Gastroesophageal sphincter (tissue), 4 donors: ENCODE data around the gene RNF145. TPM values are rescaled to one million over a fixed set of nuclear protein-coding genes. Genes with fewer than 3 reads are reported as not detected.
A peak's percentile ranks its signal among the peaks of the same experiment; 100 is the strongest.

Source experiments
- ATAC-seq: fragments of 150-250 bp; one replicate; pipeline ENCODE4 v1.9.1; 2016; ENCODE audit warnings: mild to moderate bottlenecking, moderate library complexity
- H3K27ac ChIP-seq, 4 donors: fragments of 200-600 bp; sonication (generic) in 3 of 4; 1 replicate in 3 of 4; 2 replicates in 1 of 4; pipeline ENCODE4 v1.5.1; 2016 to 2019
- H3K27me3 ChIP-seq: fragments of 200-600 bp; sonication (generic); one replicate; pipeline ENCODE4 v1.5.1; 2019
- H3K36me3 ChIP-seq, 2 donors: fragments of 200-600 bp; sonication (generic); one replicate each; pipeline ENCODE4 v1.5.1; 2019; ENCODE audit warnings: control low read depth in 1 of 2
- H3K4me1 ChIP-seq, 3 donors: fragments of 200-600 bp; sonication (generic); 1 replicate in 2 of 3; 2 replicates in 1 of 3; pipeline ENCODE4 v1.5.1; 2016 to 2019; ENCODE audit warnings: control low read depth in 2 of 3
- H3K4me3 ChIP-seq, 2 donors: fragments of 200-600 bp; sonication (generic); one replicate each; pipeline ENCODE4 v1.5.1; 2019; ENCODE audit warnings: mild to moderate bottlenecking in 1 of 2, moderate library complexity in 1 of 2
- H3K9me3 ChIP-seq, 3 donors: fragments of 200-600 bp; sonication (generic); one replicate each; pipeline ENCODE4 v1.5.1; 2017 to 2019; ENCODE audit warnings: control low read depth in 2 of 3
- CTCF ChIP-seq, 4 experiments: fragments of 200-600 bp in 2 of 4; fragments of 450-650 bp in 2 of 4; sonication (generic) in 1 of 4; IDR thresholded peaks; one replicate each; pipeline ENCODE4 v1.5.1; 2017 to 2019; ENCODE audit warnings: antibody characterized with exemption in 4 of 4, mild to moderate bottlenecking in 2 of 4, moderate library complexity in 2 of 4
- EP300 ChIP-seq: sonication (generic); formaldehyde crosslinking; IDR thresholded peaks from one replicate; pipeline ENCODE4 v1.6.1; 2017; ENCODE audit warnings: antibody characterized with exemption, mild to moderate bottlenecking
- POLR2A ChIP-seq, 2 donors: fragments of 450-650 bp; IDR thresholded peaks; one replicate each; pipeline ENCODE4 v1.6.1; 2017; ENCODE audit warnings: antibody characterized with exemption in 2 of 2, mild to moderate bottlenecking in 2 of 2, moderate library complexity in 1 of 2
- POLR2AphosphoS5 ChIP-seq: sonication (generic); formaldehyde crosslinking; IDR thresholded peaks from one replicate; pipeline ENCODE4 v1.6.1; 2017; ENCODE audit warnings: antibody characterized with exemption
- WGBS, 2 donors: methylation state at CpG; one replicate each; pipeline ENCODE4 v1.1.5; 2018; ENCODE audit warnings: low coverage in 1 of 2; 5-methylcytosine and 5-hydroxymethylcytosine counted together
- total RNA-seq, 4 donors: library from RNA; depleted of rRNA; stranded (reverse); fragments of >200 nt; gene quantifications; one replicate each; pipeline ENCODE4 v1.1.0, GENCODE V29; 2016

The RNF145 gene
- total RNA-seq, 4 donors from 2014 or later, result 39.3 to 89.4 (median 68.7) TPM

- no peak for ATAC-seq
These were observed 27.7 kb downstream of the RNF145 start for GRCh38 chr5:159181651-159182050.

GRCh38 chr5:159181152-159181551 lies 28.2 kb downstream of the RNF145 start:
- no peak for TF ChIP-seq EP300
- no peak overlapping the region for H3K4me3 ChIP-seq
- peaks cover 7 to 84% (median 22%) of the 10 kb centered on the region in 3 donors for H3K4me1 ChIP-seq
- H3K36me3 ChIP-seq, result peaks cover 0 to 21% of the 10 kb centered on the region in 2 donors
- no peak overlapping the region for H3K27ac ChIP-seq
- ATAC-seq, result no peak
- no peaks in the 10 kb centered on the region for H3K9me3 ChIP-seq
- H3K27me3 ChIP-seq, result no peaks in the 10 kb centered on the region

More at GRCh38 chr5:159181651-159182050, 27.7 kb downstream of the RNF145 start:
- Histone ChIP-seq H3K4me3 (no peak overlapping the region), H3K36me3 (peaks cover 0 to 16% of the 10 kb centered on the region in 2 donors), H3K4me1 (peaks cover 7 to 80% (median 22%) of the 10 kb centered on the region in 3 donors), H3K9me3 (no peaks in the 10 kb centered on the region), H3K27me3 (no peaks in the 10 kb centered on the region), H3K27ac (no peak overlapping the region)
- 87 to 100% methylated on average over 4 of the region's 4 CpGs for WGBS, 2 donors
- no peak for TF ChIP-seq EP300
- no peak for TF ChIP-seq POLR2AphosphoS5
- no peak for TF ChIP-seq POLR2A (IDR thresholded peaks at IDR 0.05)
- no peak for TF ChIP-seq CTCF (IDR thresholded peaks at IDR 0.05)

GRCh38 chr5:159179529-159180305 lies 29.6 kb downstream of the RNF145 start:
- Histone ChIP-seq H3K36me3 (peaks cover 0 to 24% of the 10 kb centered on the region in 2 donors), H3K9me3 (no peaks in the 10 kb centered on the region), H3K4me3 (no peak overlapping the region), H3K4me1 (peaks cover 11 to 85% (median 27%) of the 10 kb centered on the region in 3 donors), H3K27me3 (no peaks in the 10 kb centered on the region), H3K27ac (peak overlapping the region in 1 of 4 donors; percentile 22)
- no peak for TF ChIP-seq EP300
- TF ChIP-seq POLR2A (IDR thresholded peaks at IDR 0.05), result no peak
- no peak for TF ChIP-seq POLR2AphosphoS5
- no peak for TF ChIP-seq CTCF (IDR thresholded peaks at IDR 0.05)
- 40 to 61% methylated on average over 2 to 3 of the region's 3 CpGs for WGBS, 2 donors
- ATAC-seq, result no peak

GRCh38 chr5:159178978-159179377 lies 30.4 kb downstream of the RNF145 start:
- no peaks in the 10 kb centered on the region for H3K9me3 ChIP-seq
- peaks cover 11 to 85% (median 30%) of the 10 kb centered on the region in 3 donors for H3K4me1 ChIP-seq
- peak overlapping the region in 1 of 4 donors; percentile 4 for H3K27ac ChIP-seq
- peaks cover 0 to 24% of the 10 kb centered on the region in 2 donors for H3K36me3 ChIP-seq
- H3K27me3 ChIP-seq, result no peaks in the 10 kb centered on the region
- 16 to 25% methylated on average over 2 of the region's 2 CpGs for WGBS, 2 donors
- TF ChIP-seq POLR2AphosphoS5, result peak; percentile 50
- TF ChIP-seq POLR2A (IDR thresholded peaks at IDR 0.05), result no peak
- TF ChIP-seq CTCF (IDR thresholded peaks at IDR 0.05), result no peak
- ATAC-seq, result no peak
- no peak overlapping the region for H3K4me3 ChIP-seq

- H3K4me1 ChIP-seq, result peaks cover 3 to 55% (median 18%) of the 10 kb centered on the region in 3 donors
- no peak for TF ChIP-seq EP300
- no peak for TF ChIP-seq CTCF (IDR thresholded peaks at IDR 0.05)
- TF ChIP-seq POLR2A (IDR thresholded peaks at IDR 0.05), result no peak
- WGBS, 2 donors, result 0% methylated on average over 1 of the region's 1 CpG
These were observed 33.8 kb downstream of the RNF145 start for GRCh38 chr5:159175547-159175946.

More at GRCh38 chr5:159175547-159175946, 33.8 kb downstream of the RNF145 start:
- Histone ChIP-seq H3K4me3 (no peak overlapping the region), H3K27me3 (no peaks in the 10 kb centered on the region), H3K27ac (peak overlapping the region in 2 of 4 donors; percentile 3 to 20), H3K36me3 (peaks cover 0 to 15% of the 10 kb centered on the region in 2 donors), H3K9me3 (no peaks in the 10 kb centered on the region)
- no peak for ATAC-seq
